ENCODE measurements around the gene CPAMD8. TPM values are rescaled to one million over a fixed set of nuclear protein-coding genes. Genes with fewer than 3 reads are reported as not detected.

CPAMD8 gene
- polyA plus RNA-seq, 1 experiment = 0.38 TPM

DNA sequence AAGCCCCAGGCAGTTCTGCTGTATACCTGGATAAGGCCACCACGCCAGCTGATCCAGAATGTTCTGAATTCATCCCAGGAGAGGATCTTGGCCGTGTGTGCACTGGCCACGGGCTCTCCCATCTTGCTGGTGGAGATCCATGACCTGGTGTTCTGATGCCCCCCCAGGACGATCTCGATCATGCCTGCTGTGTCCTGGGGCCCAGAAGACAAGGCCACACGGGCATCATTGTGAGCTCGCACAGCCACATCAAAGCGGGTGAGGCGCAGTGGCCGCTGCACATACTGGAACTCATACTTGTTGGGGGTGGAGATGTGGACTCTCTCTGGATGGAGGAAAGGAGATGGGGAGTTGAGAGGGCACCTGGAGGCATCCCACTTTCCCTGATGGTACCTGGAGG lies 97.7 kb downstream of the CPAMD8 start:
- H3K9me3 ChIP-seq (ENCODE audit: control insufficient read depth, insufficient read depth, low read length) = peaks cover 11% of the 10 kb centered on the region
- no peak for DNase-seq (ENCODE audit: low read depth, low spot score)
- no peaks in the 10 kb centered on the region for H3K27me3 ChIP-seq (ENCODE audit: control insufficient read depth, insufficient read depth, low read length)
- H3K27ac ChIP-seq (ENCODE audit: low read depth, low read length) = no peak overlapping the region
- ChIA-PET POLR2A (no interaction called here), CTCF (no interaction called here)
- TF ChIP-seq, protein P1, sequence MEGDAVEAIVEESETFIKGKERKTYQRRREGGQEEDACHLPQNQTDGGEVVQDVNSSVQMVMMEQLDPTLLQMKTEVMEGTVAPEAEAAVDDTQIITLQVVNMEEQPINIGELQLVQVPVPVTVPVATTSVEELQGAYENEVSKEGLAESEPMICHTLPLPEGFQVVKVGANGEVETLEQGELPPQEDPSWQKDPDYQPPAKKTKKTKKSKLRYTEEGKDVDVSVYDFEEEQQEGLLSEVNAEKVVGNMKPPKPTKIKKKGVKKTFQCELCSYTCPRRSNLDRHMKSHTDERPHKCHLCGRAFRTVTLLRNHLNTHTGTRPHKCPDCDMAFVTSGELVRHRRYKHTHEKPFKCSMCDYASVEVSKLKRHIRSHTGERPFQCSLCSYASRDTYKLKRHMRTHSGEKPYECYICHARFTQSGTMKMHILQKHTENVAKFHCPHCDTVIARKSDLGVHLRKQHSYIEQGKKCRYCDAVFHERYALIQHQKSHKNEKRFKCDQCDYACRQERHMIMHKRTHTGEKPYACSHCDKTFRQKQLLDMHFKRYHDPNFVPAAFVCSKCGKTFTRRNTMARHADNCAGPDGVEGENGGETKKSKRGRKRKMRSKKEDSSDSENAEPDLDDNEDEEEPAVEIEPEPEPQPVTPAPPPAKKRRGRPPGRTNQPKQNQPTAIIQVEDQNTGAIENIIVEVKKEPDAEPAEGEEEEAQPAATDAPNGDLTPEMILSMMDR (IDR thresholded peaks at IDR 0.05; ENCODE audit: low read depth, low read length) = no peak
- no peak overlapping the region for H3K4me3 ChIP-seq (ENCODE audit: low read depth, low read length)

DNA sequence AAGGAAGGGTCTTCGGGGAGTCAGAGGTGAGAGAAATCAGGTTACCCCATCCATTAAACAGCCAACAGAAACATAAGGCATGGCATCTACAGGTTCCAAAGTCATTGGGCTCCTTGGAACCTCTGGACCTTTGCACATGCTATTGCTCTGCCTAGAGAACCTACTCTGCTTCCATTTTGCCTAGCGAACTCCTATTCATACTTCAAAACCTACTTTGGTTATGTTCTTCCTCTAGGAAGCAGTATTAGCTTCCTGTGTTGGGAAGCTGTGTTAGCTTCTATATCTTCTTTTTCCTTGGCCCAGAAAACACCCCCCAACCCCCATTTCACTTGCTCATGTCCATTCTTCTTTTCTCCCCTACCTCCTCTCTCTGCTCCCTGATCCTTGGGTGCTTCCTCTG lies 98.3 kb downstream of the CPAMD8 start:
- DNase-seq (ENCODE audit: low read depth, low spot score) = no peak
- no peak overlapping the region for H3K27ac ChIP-seq (ENCODE audit: low read depth, low read length)
- POLR2A ChIA-PET = no interaction called here
- peaks cover 11% of the 10 kb centered on the region for H3K9me3 ChIP-seq (ENCODE audit: control insufficient read depth, insufficient read depth, low read length)
- CTCF ChIA-PET = no interaction called here
- H3K27me3 ChIP-seq (ENCODE audit: control insufficient read depth, insufficient read depth, low read length) = no peaks in the 10 kb centered on the region
- H3K4me3 ChIP-seq (ENCODE audit: low read depth, low read length) = no peak overlapping the region
- TF ChIP-seq, protein P1 (IDR thresholded peaks at IDR 0.05; ENCODE audit: low read depth, low read length) = no peak

DNA sequence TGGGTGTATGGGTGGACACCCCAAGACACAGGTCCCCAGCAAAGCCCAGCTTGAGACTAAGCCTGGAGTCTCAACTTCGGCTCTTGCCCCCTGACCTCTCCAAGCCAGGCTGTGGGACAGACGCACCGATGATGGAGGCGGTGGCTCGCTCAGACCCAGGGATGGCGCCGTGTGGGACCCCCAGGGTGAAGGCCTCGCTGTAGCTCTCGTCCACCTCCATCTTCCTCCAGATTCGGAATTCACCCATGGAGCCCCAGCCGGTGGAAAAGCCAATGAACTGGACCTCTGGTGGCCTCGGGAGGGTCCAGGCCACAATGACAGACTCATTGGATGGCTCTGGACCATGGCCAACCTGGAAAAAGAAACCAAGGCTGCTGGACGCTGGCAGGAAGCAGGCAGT lies 98.7 kb downstream of the CPAMD8 start:
- H3K4me3 ChIP-seq (ENCODE audit: low read depth, low read length) = no peak overlapping the region
- ChIA-PET CTCF (no interaction called here), POLR2A (no interaction called here)
- TF ChIP-seq, protein P1 (IDR thresholded peaks at IDR 0.05; ENCODE audit: low read depth, low read length) = no peak
- DNase-seq (ENCODE audit: low read depth, low spot score) = no peak
- H3K9me3 ChIP-seq (ENCODE audit: control insufficient read depth, insufficient read depth, low read length) = peaks cover 11% of the 10 kb centered on the region
- H3K27me3 ChIP-seq (ENCODE audit: control insufficient read depth, insufficient read depth, low read length) = no peaks in the 10 kb centered on the region
- no peak overlapping the region for H3K27ac ChIP-seq (ENCODE audit: low read depth, low read length)

DNA sequence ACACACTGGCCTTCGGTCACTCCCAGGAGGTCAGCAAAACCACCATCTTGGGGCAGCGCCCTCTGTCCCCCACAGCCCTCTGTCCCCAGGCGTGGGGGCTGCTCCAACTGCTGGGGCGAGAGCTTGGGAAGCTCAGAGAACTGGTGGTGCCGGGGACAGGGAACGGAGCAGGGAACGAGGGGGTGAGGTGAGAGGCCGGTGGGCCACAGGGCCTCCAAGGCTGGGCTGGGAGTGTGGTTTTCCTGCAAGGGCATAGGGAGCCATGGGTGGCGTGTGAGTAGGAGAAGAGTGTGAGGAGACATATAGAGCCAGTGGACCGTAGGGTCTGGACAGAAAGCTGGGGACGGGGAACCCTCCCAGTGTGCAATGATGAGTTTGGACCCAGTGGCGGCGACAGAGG lies 103.7 kb downstream of the CPAMD8 start:
- no peak overlapping the region for H3K27ac ChIP-seq (ENCODE audit: low read depth, low read length)
- DNase-seq (ENCODE audit: low read depth, low spot score) = no peak
- ChIA-PET POLR2A (no interaction called here), CTCF (no interaction called here)
- H3K9me3 ChIP-seq (ENCODE audit: control insufficient read depth, insufficient read depth, low read length) = peaks cover 22% of the 10 kb centered on the region
- no peaks in the 10 kb centered on the region for H3K27me3 ChIP-seq (ENCODE audit: control insufficient read depth, insufficient read depth, low read length)
- H3K4me3 ChIP-seq (ENCODE audit: low read depth, low read length) = no peak overlapping the region
- TF ChIP-seq, protein P1 (IDR thresholded peaks at IDR 0.05; ENCODE audit: low read depth, low read length) = no peak

DNA sequence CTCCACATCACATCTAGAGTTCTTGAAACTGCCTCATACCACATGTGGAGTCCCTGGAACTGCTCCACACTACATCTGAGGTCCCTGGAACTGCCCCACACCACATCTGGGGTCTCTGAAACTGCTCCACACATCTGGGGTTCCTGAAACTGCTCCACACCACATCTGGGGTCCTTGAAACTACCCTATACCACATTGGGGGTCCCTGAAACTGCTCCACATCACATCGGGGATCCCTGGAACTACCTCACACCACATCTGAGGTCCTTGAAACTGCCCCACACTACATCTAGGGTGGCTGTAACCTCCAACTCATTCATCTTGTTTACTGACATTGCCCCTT lies 104.0 kb downstream of the CPAMD8 start:
- POLR2A ChIA-PET = no interaction called here
- CTCF ChIA-PET = no interaction called here
- TF ChIP-seq, protein P1 (IDR thresholded peaks at IDR 0.05; ENCODE audit: low read depth, low read length) = no peak

More for the DNA sequence above, 104.0 kb downstream of the CPAMD8 start:
- no peak overlapping the region for H3K27ac ChIP-seq (ENCODE audit: low read depth, low read length)
- no peaks in the 10 kb centered on the region for H3K27me3 ChIP-seq (ENCODE audit: control insufficient read depth, insufficient read depth, low read length)
- no peak overlapping the region for H3K4me3 ChIP-seq (ENCODE audit: low read depth, low read length)
- DNase-seq (ENCODE audit: low read depth, low spot score) = no peak
- peaks cover 19% of the 10 kb centered on the region for H3K9me3 ChIP-seq (ENCODE audit: control insufficient read depth, insufficient read depth, low read length)

Measured in AG04450 (cell line).